ENCODE results near the gene ATP9A. TPM values are rescaled to one million over a fixed set of nuclear protein-coding genes. Genes with fewer than 3 reads are reported as not detected.

The ATP9A gene
- total RNA-seq, 1 donor from 2014 or later, result 23.1 TPM

- no peaks in the 10 kb centered on the region for H3K27me3 ChIP-seq (ENCODE audit: low read depth)
- H3K4me1 ChIP-seq, result no peaks in the 10 kb centered on the region
- TF ChIP-seq, protein P1, sequence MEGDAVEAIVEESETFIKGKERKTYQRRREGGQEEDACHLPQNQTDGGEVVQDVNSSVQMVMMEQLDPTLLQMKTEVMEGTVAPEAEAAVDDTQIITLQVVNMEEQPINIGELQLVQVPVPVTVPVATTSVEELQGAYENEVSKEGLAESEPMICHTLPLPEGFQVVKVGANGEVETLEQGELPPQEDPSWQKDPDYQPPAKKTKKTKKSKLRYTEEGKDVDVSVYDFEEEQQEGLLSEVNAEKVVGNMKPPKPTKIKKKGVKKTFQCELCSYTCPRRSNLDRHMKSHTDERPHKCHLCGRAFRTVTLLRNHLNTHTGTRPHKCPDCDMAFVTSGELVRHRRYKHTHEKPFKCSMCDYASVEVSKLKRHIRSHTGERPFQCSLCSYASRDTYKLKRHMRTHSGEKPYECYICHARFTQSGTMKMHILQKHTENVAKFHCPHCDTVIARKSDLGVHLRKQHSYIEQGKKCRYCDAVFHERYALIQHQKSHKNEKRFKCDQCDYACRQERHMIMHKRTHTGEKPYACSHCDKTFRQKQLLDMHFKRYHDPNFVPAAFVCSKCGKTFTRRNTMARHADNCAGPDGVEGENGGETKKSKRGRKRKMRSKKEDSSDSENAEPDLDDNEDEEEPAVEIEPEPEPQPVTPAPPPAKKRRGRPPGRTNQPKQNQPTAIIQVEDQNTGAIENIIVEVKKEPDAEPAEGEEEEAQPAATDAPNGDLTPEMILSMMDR (IDR thresholded peaks at IDR 0.05), result no peak
- H3K36me3 ChIP-seq, result no peaks in the 10 kb centered on the region
- ATAC-seq (no peak), DNase-seq (no peak)
- intact Hi-C loops (cut with DNase I), result no loop called here
- no peaks in the 10 kb centered on the region for H3K9me3 ChIP-seq
- no peak overlapping the region for H3K27ac ChIP-seq
- no peak overlapping the region for H3K4me3 ChIP-seq
Measured at GRCh38 chr20:51588762-51589161, 179.4 kb downstream of the ATP9A start.

GRCh38 chr20:51587145-51587544 lies 181.0 kb downstream of the ATP9A start:
- Histone ChIP-seq H3K4me3 (no peak overlapping the region), H3K4me1 (no peaks in the 10 kb centered on the region), H3K9me3 (no peaks in the 10 kb centered on the region), H3K27me3 (ENCODE audit: low read depth) (no peaks in the 10 kb centered on the region), H3K27ac (no peak overlapping the region), H3K36me3 (no peaks in the 10 kb centered on the region)
- TF ChIP-seq, protein P1 (IDR thresholded peaks at IDR 0.05), result no peak
- DNase-seq, result no peak
- intact Hi-C loops (cut with DNase I), result no loop called here
- no peak for ATAC-seq

GRCh38 chr20:51586005-51586440 lies 182.2 kb downstream of the ATP9A start:
- intact Hi-C loops (cut with DNase I), result no loop called here
- H3K9me3 ChIP-seq, result no peaks in the 10 kb centered on the region
- H3K4me3 ChIP-seq, result no peak overlapping the region
- no peak overlapping the region for H3K27ac ChIP-seq
- TF ChIP-seq, protein P1 (IDR thresholded peaks at IDR 0.05), result no peak
- no peaks in the 10 kb centered on the region for H3K4me1 ChIP-seq
- H3K27me3 ChIP-seq (ENCODE audit: low read depth), result no peaks in the 10 kb centered on the region
- ATAC-seq (no peak), DNase-seq (no peak)
- no peaks in the 10 kb centered on the region for H3K36me3 ChIP-seq

DNA sequence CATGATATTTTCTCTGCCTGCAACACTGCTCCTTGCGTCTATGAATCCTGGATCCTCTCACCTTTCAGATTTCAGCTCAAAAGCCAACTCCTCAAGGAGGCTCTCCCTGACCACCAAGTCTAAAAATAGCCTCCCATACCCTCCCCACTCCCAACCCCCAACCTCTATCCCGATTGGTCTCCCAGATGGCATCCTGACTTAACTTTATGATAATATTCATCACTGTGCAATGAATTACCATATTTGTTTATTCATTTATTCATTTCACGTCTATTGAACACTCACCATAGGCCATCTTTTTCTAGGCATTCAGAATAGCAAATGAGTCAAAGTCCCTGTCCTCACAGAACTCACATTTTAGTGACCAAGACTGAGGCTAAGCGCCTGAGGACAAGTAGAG lies 183.0 kb downstream of the ATP9A start:
- no peak for ATAC-seq
- H3K36me3 ChIP-seq, result no peaks in the 10 kb centered on the region
- DNase-seq, result no peak
- TF ChIP-seq, protein P1 (IDR thresholded peaks at IDR 0.05), result no peak
- H3K27me3 ChIP-seq (ENCODE audit: low read depth), result no peaks in the 10 kb centered on the region
- no peak overlapping the region for H3K27ac ChIP-seq
- H3K9me3 ChIP-seq, result no peaks in the 10 kb centered on the region
- H3K4me1 ChIP-seq, result no peaks in the 10 kb centered on the region
- H3K4me3 ChIP-seq, result no peak overlapping the region
- intact Hi-C loops (cut with DNase I), result no loop called here

DNA sequence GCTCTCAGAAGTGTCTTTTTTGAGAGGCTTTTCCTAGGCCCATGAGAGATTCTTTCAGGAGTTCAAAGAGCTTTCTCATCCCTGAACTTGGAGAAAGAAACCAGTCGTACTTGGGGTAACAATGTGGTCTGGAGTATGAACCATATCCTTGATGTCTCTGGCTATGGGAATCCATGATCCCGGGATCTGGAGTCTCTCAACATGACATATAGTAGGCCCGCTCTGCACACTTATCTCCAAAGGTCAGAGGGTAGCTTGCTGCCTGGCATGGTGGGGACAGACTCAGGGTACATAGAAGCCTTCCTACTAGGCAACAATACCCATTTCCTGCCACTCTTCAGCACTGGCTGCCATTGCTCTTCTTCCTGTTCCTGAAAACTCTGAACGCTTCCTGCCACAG lies 183.5 kb downstream of the ATP9A start:
- intact Hi-C loops (cut with DNase I), result no loop called here
- Histone ChIP-seq H3K36me3 (no peaks in the 10 kb centered on the region), H3K4me1 (no peaks in the 10 kb centered on the region), H3K9me3 (no peaks in the 10 kb centered on the region), H3K27me3 (ENCODE audit: low read depth) (no peaks in the 10 kb centered on the region), H3K4me3 (no peak overlapping the region), H3K27ac (no peak overlapping the region)
- DNase-seq (no peak), ATAC-seq (no peak)
- TF ChIP-seq, protein P1 (IDR thresholded peaks at IDR 0.05), result no peak

GRCh38 chr20:51584116-51584515 lies 184.1 kb downstream of the ATP9A start:
- no peaks in the 10 kb centered on the region for H3K9me3 ChIP-seq
- no peak for ATAC-seq
- intact Hi-C loops (cut with DNase I), result no loop called here
- H3K4me3 ChIP-seq, result no peak overlapping the region
- TF ChIP-seq, protein P1 (IDR thresholded peaks at IDR 0.05), result no peak
- H3K27ac ChIP-seq, result no peak overlapping the region
- H3K4me1 ChIP-seq, result no peaks in the 10 kb centered on the region
- H3K36me3 ChIP-seq, result no peaks in the 10 kb centered on the region
- DNase-seq, result no peak
- H3K27me3 ChIP-seq (ENCODE audit: low read depth), result no peaks in the 10 kb centered on the region

Data from lower lobe of right lung (tissue), 2 donors.